ENCODE results near the gene ZSCAN20.

GRCh38 chr1:33541966-33542365, 69.5 kb downstream of the ZSCAN20 start:
- TF ChIP-seq CTCF (conservative IDR thresholded peaks at IDR 0.05), result no peak
- no peak for TF ChIP-seq ZFX (IDR thresholded peaks at IDR 0.05)
